Kidney glomerular epithelial cell (primary cell): ENCODE measurements around the gene SLC8A1.

Experiments
- DNase-seq: peaks from one replicate; lab custom pipeline; 2025; lab: John Stamatoyannopoulos, UW

The SLC8A1 gene

DNA sequence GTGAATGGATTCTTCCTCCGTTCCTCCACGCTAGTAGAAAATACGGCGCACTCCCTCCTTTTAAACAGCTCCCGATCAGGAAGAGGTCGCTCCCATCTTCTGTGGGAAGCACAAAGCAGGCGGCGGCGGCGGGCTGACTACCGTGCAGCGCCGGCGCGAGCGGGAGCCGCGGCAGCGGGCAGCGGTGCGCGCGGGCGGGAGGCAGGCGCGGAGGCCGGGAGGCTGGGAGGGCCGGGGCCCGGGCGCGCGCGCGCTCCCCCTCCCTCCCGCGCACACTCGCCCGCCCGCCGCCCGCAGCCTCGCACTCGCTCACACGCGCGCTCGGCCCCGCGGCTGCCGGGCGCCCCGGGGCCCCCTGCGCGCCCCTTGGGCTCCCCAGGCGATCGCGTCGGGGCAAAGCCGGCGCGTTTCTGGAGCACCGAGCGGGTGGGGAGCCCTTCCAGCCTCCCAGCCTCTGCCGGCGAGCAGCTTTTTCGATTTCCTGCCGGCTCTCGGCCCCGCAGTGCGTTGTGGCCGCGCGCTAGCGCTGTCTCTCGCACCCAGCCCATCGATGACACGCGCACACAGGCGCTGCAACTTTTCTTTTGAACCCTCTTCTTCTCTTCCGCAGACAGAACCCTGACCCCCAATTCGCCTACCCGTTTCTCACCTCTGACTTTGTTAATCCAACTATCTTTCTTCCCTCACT, at the start of gene SLC8A1:
Gene SLC8A1, minus strand, starts transcription at position 173 of the 688 bp plus-strand sequence.
- no peak for DNase-seq

DNA sequence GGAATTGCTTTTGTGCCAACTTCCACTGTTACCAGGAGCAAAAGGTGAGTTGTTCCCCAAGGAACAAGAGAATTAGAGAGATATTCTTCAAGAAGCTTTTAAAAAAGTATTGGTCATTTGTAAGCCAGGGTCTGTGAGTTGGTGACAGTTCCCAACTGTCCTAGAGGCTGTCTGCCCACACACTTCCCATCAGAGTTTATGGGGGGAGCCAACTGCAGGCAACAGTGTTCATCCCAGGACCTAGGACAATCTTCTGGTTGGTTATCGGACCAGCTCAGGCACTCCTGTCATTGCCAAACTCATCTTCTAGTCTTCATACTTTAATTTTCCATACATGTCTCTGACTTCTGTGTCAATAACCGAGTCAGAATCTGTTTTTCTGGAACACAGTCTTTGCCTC, 47.5 kb upstream of the SLC8A1 start:
- DNase-seq = no peak

DNA sequence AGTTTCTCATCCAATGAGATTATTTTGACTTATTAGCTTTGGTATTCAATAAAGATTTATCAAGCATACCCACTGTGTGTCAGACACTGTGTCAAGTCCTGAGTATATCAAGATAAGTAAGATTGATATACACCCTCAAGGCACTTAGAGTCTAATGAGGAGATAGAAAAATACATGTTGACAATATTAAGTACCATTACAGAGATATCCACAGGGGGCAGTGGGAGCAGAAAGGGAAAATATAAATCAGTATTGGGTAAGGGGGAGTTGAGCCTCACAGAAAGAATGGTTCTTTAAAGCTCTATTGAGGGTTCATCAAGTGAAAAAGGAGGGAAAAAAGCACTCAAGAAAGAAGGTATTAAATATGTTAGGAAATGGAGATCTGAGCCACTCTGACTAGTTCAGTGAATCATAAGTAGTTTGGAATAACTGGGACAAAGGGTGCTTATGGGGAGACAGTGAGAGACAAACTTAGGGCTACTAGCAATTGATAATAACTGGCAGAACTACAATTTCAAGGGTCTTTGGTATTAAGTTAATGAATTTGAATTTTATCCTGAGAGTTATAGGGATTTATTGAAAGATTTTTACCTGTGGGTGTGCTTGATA, 45.5 kb upstream of the SLC8A1 start:
- no peak for DNase-seq

DNA sequence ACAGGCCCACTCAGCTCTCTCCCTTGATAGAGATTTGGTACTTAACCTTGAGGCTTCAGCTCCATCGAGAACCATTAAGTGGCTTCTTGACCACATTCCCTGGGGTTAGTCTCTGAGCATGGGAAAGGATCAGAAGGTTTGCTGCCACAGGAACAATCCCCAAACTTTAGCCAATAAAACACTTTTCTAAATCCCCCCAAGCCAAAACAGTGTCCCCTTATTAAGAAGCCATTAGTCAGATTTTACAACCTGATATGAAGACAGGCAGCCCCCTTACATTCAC, 37.7 kb upstream of the SLC8A1 start:
- no peak for DNase-seq

DNA sequence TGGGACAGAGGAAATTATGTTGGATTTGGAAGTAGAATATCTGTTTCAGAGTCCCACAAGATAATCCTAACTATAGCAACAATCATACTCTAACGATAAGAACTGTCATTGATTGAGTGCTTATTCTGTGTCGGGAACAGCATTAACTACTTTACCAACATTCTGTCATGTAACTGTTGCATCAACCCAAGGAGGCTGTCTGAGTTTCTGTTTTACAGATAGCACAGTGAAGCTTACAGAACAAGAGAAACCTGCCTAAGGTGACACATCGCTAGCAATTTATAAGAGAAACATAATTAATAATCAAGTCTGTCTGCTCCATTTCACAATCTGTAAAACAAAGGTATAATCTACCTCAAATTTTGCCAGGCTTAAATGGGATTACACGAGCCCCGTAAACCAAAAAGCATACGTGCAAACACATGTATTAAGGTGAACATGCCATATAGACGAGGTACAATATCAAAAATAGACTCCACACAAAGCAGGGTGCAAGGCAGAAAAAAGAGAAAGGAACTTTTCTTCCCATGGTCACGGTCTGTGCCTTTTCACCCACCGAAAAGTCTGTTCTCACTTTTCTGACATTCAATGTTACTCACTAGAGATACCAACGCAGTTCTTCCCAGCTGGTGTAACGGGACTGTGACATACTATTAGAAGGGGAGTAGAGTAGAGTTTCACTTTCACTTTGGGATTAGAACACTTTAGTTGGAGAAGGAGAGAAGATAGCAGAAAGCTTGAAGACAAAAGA, 37.2 kb upstream of the SLC8A1 start:
- peak; percentile 7 for DNase-seq

DNA sequence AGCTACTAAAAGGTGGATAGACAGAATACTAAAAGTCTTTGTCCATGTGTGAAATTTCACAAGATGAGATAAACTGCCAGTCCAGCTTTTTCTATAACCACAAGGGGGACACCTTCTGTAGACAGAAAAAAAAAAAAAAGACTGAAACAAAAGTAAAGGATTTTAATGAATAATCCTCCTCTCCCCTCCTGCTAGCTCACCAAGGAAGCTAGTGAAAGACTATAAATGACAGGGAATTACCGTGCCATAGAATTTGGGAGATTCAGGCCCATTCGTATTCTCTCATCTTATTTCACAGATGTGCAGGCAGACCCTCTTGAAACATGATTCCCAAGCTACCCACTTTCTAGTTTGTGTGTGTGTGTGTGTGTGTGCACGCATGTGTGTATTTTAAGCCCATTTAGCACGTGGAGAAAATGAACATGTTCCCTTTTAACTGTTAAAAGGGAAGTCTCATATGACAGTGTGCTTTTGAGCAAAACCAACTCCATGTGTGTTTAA, 36.3 kb upstream of the SLC8A1 start:
- peak; percentile 91 for DNase-seq

DNA sequence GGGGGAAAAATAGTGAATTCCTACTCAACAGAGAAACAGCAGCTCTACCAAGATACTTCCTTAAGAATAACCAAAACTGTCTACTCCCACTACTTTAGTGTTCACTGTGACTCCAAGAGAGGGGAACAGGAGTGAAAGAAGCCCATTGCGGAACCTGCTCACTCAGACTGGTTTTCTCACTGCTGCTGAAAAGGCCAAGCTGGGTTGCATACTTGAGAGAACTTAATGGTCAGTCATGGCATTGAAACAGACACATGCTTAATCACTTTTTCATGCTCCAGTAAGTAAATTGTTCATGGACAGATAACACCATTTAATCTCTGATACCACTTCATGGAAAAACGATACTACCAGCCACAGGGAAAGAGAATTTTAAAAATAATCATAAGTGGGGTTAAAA, 35.7 kb upstream of the SLC8A1 start:
- peak; percentile 92 for DNase-seq

DNA sequence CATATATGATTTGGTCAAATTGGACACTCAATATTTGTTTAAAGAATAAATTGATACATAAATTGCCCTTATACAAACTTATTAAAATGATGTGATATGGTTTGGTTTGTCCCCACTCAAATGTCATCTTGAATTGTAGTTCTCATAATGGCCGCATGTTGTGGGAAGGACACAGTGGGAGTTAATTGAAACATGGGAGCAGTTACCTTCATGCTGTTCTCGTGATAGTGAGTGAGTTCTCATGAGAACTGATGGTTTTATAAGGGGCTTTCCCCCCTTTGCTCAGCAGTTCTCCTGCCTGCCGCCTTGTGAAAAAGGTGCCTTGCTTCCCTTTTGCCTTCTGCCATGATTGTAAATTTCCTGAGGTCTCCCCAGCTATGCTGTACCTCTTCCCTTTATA, 34.0 kb upstream of the SLC8A1 start:
- no peak for DNase-seq

DNA sequence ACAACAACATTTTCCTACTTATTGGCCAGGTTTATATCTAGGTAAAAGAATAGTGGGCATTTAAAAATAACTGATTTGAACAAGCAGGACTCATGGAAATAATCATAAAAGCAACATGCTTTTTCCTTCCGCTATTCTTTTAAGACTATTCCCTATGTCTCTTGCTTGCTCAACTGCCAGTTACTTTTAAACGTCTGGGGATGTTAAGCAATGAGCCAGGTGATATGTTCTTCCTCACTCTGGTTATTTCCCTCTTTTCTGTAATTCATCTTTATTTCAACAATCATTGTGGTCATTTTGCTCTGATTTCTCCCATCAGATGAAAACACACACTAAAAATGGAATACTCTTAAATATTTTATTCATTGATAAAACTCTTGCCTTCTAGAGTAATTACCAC, 33.4 kb upstream of the SLC8A1 start:
- no peak for DNase-seq

DNA sequence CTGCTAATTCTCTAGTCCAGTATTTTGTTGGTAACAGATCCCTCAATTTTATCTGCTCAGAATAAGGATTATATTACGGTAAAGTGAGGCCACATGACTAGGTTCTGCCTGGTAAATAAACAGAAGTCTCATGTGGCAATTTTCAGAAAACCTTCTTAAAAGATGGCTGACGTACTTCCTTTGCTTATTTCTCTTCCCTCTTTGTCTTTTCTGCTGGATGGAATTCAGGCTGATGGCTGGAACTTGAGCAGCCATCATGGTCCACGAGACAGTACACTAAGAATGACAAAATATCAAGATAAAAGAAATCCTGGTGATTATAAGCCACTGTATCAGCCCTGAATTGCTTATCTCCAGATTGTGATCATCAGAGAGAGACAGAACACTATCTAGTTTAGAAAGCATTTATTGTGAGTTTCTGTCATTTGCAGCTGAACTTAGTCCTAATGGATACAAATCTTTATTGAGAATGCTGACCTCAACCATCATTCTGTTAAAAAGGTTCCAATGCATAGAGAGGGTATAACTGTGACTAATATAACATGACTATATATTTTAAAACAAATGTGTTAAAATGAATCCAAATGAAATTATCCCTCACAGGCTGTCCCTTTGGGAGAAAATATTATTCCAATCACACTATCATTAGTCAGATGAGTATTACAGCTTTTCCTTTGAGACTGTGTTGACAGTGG, 31.8 kb upstream of the SLC8A1 start:
- no peak for DNase-seq

DNA sequence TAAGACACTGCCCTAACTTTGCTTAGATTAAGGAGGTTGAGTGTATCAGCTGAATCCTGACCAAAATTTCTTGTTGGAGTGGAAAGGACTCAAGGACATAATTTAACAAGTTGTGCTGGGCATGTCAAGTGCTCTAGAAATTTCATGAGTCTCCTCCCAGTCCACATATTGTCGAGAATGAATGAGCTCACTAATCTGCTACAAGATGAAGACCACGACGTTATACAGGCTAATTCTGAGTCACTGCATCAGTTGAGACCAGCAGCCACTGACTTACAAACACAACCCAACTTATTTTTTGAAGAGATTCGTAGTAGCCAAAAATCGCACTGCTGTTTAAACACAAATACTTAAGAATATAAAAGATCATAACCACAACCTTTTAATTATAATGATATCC, 28.7 kb upstream of the SLC8A1 start:
- DNase-seq = no peak

DNA sequence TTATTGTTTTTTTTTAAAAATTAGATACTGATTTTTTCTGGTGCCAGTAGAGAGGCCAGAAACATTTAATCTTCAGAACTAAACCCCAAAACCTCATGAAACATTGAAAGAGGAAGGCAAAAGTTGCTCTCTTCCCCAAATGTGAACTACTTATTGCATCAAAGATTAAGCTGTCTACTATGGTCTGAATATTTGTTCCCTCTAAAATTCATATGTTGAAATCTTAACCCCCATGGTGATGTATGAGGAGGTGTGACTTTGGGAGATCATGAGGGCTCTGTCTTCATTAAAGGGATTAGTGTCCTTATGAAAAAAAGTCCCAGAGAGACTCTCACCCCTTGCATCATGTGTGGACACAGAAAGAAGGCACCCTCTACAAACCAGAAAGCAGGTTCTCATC, 28.2 kb upstream of the SLC8A1 start:
- DNase-seq = no peak

DNA sequence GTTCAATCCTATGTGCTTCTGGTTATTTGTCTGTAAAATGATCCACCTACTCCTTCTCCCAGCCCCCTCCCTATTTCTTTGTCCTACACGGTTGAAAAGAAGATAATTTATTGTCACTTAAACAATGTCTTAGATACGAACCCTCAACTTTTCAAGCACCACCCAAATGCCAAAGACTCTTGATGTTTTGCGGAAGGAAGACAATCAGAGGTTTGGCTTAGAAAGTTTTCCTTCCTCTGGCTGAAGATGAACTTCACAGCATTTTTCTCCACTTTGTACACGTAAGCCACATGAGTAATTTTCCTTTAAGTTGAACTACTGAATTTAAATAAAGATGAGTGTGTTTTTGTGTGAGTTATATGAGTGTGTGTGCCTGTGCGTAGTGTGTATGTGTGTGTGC, 25.5 kb upstream of the SLC8A1 start:
- DNase-seq = no peak

DNA sequence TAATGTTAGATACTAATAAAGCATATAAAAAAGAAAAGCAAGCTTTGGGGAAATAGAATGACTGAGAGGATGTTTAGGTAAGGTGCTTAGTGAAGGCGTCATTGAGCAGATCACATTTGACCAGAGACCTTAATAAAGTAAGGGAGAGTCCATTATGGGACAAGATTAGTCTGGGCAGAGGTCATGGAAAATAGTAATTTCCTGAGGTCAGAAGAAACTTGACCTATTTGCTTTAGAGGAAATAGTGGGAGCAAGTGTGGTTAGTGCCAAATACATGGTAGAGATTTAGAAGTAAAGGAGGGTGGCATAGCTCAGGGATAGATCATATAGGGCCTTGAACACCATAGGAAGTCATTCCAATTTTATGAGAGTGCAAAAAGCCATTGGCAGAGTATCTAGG, 24.5 kb upstream of the SLC8A1 start:
- DNase-seq = no peak

DNA sequence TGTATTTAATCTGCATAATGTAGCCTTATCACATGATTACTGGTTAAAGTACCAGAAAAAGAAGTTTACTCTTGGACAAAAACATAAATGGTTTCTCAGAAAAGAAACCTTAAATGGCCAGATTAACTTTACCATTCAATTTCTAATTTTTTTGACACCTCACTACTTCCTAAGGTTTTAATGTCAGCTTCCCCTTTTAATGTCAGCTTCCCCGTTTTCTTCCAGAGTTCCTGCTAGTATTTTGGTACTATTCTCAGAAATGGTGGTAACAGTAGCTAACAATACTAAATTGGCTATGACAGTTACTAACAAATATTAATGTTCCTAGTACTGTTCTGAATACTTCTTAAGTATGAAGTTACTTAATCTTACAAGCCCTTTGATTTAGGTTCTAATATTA, 22.4 kb upstream of the SLC8A1 start:
- DNase-seq = no peak

DNA sequence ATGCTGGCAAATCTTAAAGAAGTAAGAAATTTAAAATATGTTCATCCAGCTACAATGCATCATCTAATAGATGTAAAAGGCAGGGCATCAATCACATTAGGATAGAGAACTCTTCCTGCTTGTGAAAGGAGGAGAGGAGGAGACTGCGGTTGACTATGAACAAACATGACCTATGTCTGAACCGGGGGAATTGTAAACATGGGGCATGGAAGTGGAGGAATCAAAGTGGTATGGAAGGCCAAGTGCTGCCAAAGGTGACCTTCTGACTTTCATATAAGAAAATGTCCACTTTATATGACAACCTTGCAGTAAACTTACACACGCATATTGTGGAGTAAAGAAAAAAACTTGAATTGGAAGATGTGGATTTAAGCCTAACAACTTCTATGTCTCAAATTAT, 20.0 kb upstream of the SLC8A1 start:
- DNase-seq = no peak

DNA sequence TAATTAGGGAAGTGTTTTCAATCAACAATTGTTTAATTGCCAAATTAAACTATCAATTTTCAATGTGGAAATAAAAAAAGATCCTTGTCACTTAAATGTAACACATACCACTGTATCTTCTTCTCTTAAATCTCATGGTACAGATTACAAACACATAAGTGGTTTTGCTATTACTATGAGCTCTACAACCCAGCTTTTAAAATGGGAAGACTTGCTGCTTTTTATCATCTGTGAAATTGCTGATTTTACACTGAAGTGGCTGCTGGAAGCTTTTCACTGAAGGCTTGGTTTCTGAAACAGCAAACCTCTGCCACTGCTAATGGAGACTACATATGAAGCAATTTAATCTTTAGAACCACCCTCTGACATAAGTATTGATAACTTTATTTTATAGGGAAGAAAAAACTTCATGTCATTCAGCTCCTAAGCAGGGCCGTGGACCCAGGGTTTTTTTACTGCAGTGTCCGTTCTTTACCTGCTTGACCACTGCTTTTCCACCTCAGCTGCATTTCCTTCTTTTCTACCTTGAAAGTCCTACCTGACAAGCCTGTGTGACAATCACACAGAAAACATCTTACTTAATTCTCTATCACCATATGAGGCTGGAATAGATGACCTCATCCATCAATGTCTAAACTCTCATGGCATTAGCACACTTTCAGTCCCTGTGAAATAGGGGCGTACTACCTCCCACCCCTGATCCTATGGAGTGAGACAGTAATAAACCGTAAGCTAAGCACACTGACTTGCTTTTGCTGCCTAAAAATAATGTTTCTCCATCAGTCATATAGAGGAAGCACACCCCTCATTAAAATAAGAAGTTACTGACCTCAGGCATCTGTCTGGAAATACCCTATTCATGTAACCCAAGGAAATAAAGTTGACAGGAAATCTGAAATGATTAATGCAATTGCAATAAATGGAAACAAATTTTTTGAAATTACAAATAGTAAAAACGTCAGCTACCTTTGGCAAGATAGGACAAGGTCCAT, 19.2 kb upstream of the SLC8A1 start:
- DNase-seq = no peak

DNA sequence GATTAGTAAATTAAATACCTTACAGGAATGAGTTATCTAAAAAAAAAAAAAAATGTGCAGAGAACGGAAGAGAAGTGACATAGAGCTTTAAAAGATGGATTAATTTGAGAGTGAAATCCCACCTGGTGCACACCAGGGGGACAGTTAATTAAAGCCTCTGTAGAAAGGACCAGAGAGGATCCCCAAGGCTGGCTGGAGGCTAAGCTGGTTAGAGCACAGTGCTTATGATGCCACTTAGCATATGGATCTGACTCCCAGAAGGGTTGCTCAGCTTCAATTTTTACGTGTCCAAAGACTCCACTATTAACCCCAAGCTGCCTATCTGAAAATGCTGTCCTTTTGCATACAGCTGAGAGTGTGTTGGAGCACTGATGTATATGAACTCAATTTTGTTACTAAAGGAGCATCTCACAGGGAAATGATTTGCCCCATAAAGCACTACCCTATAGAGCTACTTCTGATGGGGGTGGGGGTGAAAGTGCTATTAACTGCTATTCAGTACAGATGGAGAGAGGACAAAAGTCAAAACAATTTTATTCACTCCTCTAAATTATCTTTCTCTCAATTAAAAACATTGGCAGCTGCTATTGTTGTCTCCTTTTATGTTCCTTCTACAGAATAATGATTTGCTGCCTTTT, 15.2 kb upstream of the SLC8A1 start:
- no peak for DNase-seq

DNA sequence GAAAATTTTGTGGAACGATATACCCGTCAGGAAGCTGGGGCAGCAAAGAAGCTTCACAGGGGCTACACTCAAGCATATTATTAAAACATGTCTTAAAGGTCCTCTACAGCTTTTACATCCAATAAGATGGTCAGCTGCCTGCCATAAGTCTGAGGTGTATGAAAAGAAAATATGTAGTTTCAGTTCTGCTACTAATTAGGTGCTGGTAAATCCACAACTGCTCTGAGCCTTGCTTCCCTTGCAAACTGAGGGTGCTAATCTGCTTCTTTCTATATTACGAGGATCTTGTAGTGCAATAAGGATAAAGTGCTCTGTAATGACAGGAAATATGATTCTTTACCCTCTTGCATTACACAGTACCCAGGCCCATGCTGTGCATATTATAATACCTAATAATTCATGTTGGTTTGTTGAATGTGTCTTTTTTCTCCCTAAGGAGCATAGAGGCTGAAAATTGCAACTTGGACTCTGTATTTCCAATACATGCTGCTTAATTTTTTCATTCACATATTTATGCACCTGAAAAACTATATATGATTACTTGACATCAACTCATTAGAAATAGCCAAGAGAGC, 14.5 kb upstream of the SLC8A1 start:
- no peak for DNase-seq

DNA sequence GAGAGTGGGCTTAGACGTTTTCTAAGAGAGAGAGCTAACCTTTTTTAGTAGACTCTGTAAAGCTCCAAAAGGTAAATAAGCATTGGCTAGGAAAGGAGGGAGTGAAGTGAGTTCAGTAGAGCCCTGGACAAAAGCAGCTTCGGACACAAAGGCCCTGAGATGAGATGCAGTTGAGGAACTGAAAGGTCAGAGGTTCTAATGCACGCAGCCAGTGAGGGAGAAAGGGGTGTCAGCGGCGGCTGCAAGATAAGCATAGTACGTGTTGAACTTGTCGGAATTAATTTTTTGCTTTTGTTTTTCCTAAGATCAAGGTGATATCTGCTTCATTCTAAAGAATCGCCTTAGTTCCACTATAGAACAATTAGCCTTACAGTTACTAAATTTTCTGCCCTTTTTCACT, 11.2 kb upstream of the SLC8A1 start:
- no peak for DNase-seq

DNA sequence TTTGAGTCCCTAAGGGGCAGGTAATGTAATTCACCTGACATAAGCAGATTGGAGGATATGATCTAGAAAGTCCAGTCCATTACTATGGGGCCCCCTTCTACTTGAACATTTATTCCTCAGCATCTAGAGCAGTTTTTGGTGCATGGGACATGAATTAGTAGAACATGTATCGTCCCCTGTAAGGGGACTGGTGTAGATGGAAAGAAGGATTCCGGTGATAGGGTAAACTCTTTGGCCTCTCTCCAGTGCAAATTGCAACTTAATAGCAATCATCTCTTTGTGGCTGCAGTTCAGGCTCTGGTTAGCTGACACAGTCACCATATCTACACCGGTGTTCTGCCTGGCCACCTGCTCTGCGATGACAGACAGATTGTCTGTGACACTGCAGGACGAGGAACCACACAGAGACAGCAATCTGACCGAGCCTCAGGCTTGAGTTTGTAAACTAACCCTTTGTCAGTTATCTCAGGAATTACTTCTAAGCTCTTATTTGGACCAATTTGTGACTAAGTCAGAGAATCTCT, 6.4 kb upstream of the SLC8A1 start:
- no peak for DNase-seq
